Smooth muscle cell (in vitro differentiated cells): Measurements from ENCODE around the gene ABCC12. TPM values are rescaled to one million over a fixed set of nuclear protein-coding genes. Genes with fewer than 3 reads are reported as not detected.

Source experiments
- DNase-seq: peaks from one replicate; lab custom pipeline; 2025; ENCODE audit not compliant: unreplicated experiment; lab: John Stamatoyannopoulos, UW
- H2AFZ ChIP-seq: fragments of 200-600 bp; sonication (generic); 2 replicates; pipeline ENCODE4 v1.6.0; 2016; ENCODE audit warnings: antibody characterized with exemption, low read depth, mild to moderate bottlenecking
- H3F3A ChIP-seq: fragments of 200-600 bp; sonication (generic); 2 replicates; pipeline ENCODE4 v1.6.0; 2017; ENCODE audit warnings: antibody characterized with exemption, low read depth
- H3K27ac ChIP-seq: fragments of 200-600 bp; sonication (generic); 2 replicates; pipeline ENCODE4 v1.5.1; 2016; ENCODE audit warnings: low read depth, mild to moderate bottlenecking
- H3K27me3 ChIP-seq: fragments of 200-600 bp; sonication (generic); 2 replicates; pipeline ENCODE4 v1.6.1; 2016; ENCODE audit warnings: low read depth, mild to moderate bottlenecking
- H3K36me3 ChIP-seq: fragments of 200-600 bp; sonication (generic); 2 replicates; pipeline ENCODE4 v1.5.1; 2016; ENCODE audit warnings: low read depth
- H3K4me1 ChIP-seq: fragments of 200-600 bp; sonication (generic); 2 replicates; pipeline ENCODE4 v1.5.1; 2016; ENCODE audit warnings: low read depth
- H3K4me2 ChIP-seq: fragments of 200-600 bp; sonication (generic); 2 replicates; pipeline ENCODE4 v1.6.0; 2016; ENCODE audit warnings: mild to moderate bottlenecking
- H3K4me3 ChIP-seq: fragments of 200-600 bp; sonication (generic); 2 replicates; pipeline ENCODE4 v1.5.1; 2016; ENCODE audit warnings: mild to moderate bottlenecking
- H3K79me2 ChIP-seq: fragments of 200-600 bp; sonication (generic); 2 replicates; pipeline ENCODE4 v1.6.0; 2016; ENCODE audit warnings: low read depth, mild to moderate bottlenecking
- H3K9ac ChIP-seq: fragments of 200-600 bp; sonication (generic); 2 replicates; pipeline ENCODE4 v1.6.0; 2016; ENCODE audit warnings: low read depth
- H3K9me3 ChIP-seq: fragments of 200-600 bp; sonication (generic); replicated peaks from 2 replicates; pipeline ENCODE4 v1.5.1; 2016; ENCODE audit warnings: low read depth
- H4K20me1 ChIP-seq: fragments of 200-600 bp; sonication (generic); 2 replicates; pipeline ENCODE4 v1.6.0; 2016; ENCODE audit warnings: low read depth
- WGBS: methylation state at CpG from one replicate; pipeline ENCODE4 v1.1.7; 2016; ENCODE audit warnings: low lambda C conversion rate; 5-methylcytosine and 5-hydroxymethylcytosine counted together
- polyA plus RNA-seq: library from polyadenylated mRNA; unstranded; fragments of >200 nt; fragmentation: Nextera tagmentation; extraction: Ambion mirVana; gene quantifications from 2 replicates; pipeline ENCODE4 v1.2.1, GENCODE V29; 2016
- total RNA-seq: library from RNA; depleted of rRNA; stranded (reverse); fragments of >200 nt; gene quantifications from 2 replicates; pipeline ENCODE4 v1.2.3, GENCODE V29; 2014
- TF ChIP-seq, protein P1 (sequence below): fragments of 200-600 bp; sonication (generic); IDR thresholded peaks from 2 replicates; pipeline ENCODE4 v1.5.1; 2017; ENCODE audit warnings: borderline replicate concordance, mild to moderate bottlenecking, antibody characterized with exemption; ENCODE audit not compliant: insufficient read depth, poor library complexity, severe bottlenecking

The ABCC12 gene
- total and polyA plus RNA-seq, 2 experiments from 2014 or later: not detected

DNA sequence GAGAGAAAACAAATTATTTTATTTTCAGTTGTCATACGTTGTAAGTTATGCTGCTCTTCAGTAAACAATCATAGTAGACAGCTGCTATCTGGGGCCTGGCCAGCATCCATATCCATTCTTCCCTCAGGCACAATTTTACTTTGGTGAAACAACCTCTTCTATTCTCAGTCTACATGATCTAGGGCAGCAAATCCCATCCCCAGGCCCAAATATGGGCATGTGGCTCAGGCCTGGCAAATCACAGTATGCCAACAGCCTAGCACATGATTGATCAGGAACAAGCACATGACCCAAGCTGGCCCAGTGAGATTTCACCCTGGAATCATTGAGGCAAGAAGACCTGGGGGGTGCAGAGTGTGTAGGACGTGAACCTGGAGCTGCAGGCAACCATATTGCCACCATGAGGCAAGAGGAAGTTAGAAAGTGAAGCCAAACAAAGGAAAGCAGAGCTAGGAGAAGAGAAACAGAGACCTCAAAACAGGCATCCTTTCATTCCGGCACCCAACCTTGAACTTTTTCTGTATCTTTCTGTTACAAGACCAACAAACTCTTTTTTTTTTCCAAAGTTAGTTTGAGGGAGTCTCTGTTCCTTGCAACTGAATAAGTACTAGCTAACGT lies 10.3 kb upstream of the ABCC12 start:
- no peak overlapping the region for H3K4me3 ChIP-seq
- H3K9ac ChIP-seq: no peak overlapping the region
- H3K36me3 ChIP-seq: no peaks in the 10 kb centered on the region
- H3K4me1 ChIP-seq: no peaks in the 10 kb centered on the region
- no peak overlapping the region for H3K27ac ChIP-seq
- H2AFZ ChIP-seq: no peak overlapping the region
- H3K9me3 ChIP-seq: no peaks in the 10 kb centered on the region
- H4K20me1 ChIP-seq: no peaks in the 10 kb centered on the region
- H3K4me2 ChIP-seq: no peak overlapping the region
- TF ChIP-seq, protein P1, sequence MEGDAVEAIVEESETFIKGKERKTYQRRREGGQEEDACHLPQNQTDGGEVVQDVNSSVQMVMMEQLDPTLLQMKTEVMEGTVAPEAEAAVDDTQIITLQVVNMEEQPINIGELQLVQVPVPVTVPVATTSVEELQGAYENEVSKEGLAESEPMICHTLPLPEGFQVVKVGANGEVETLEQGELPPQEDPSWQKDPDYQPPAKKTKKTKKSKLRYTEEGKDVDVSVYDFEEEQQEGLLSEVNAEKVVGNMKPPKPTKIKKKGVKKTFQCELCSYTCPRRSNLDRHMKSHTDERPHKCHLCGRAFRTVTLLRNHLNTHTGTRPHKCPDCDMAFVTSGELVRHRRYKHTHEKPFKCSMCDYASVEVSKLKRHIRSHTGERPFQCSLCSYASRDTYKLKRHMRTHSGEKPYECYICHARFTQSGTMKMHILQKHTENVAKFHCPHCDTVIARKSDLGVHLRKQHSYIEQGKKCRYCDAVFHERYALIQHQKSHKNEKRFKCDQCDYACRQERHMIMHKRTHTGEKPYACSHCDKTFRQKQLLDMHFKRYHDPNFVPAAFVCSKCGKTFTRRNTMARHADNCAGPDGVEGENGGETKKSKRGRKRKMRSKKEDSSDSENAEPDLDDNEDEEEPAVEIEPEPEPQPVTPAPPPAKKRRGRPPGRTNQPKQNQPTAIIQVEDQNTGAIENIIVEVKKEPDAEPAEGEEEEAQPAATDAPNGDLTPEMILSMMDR: no peak
- DNase-seq: no peak
- H3K27me3 ChIP-seq: no peaks in the 10 kb centered on the region
- H3F3A ChIP-seq: no peaks in the 10 kb centered on the region
- WGBS: 94% methylated on average over 4 of the region's 4 CpGs
- H3K79me2 ChIP-seq: no peaks in the 10 kb centered on the region

DNA sequence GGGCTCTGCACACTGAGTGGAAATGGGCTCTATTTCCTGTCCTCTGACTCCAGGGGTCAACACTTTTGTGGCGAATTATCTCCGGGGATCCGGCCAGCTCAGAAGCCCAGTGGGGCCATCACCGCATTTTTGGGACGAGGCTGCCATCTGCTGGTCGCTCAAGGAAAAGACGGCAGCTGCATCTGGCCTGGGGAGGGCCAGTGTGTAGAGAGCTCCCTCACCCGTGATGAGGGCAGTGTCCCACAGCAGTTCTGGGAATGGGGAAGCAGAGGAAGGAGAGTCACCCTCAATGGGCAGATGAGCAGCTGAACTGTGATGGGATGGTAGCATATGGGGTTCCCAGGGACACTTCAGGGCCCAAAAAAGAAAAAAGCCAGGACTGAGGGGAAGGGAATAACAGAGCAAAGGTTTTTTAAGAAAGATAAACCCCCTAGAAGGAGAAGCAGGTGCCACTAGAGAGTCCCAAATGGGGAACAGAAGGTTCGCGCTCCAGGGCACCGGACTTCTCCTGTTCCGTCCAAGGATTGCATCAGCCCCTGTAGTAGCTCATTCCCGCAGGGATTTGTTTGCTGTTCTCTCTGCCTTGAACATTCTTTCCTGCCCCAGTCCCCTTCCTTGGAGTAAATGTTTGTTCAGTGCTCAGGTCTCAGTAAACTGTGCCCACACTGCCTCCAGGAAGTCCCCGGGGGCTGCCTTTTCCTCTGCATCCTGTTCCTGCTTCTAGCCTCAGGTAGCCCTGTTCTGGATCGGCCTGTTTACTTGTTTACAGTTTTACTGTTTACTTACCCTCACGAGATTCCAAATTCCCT lies 9.3 kb upstream of the ABCC12 start:
- Histone ChIP-seq H2AFZ (peak overlapping the region; percentile 57), H3K4me3 (peak overlapping the region; percentile 13), H3F3A (no peaks in the 10 kb centered on the region), H3K9me3 (no peaks in the 10 kb centered on the region), H3K36me3 (no peaks in the 10 kb centered on the region), H3K9ac (no peak overlapping the region), H3K4me2 (peak overlapping the region; percentile 80), H4K20me1 (no peaks in the 10 kb centered on the region), H3K79me2 (no peaks in the 10 kb centered on the region), H3K27me3 (no peaks in the 10 kb centered on the region), H3K27ac (no peak overlapping the region), H3K4me1 (no peaks in the 10 kb centered on the region)
- DNase-seq: peak; percentile 38
- WGBS: 37% methylated on average over 16 of the region's 16 CpGs
- TF ChIP-seq, protein P1: peak; percentile 91

DNA sequence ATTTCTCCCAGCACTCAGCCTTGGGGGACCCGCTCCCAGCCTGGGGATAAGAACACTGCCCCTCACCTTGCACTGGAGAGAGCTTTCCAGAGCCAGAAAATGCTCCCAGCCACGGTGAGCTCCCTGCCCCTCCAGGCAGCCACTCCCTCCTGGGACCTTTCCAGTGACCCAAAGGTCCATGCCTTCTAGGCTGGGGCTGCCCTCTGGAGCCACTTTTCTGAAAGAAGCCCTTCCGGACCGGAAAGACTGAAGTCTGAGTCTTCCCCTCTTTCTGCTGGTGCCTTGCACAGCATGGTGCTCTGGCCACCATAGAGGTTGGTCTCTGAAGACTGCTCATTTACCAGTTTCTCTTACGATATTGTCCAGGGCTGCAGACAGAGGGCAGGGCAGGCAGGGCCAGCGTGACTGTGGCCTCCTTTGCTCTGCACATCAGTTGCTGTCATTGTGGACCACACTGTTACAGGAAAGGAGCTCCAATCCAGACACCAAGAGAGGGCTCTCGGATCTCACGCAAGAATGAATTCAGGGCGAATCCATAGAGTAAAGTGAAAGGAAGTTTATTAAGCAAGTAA lies 7.1 kb upstream of the ABCC12 start:
- Histone ChIP-seq H3K9ac (no peak overlapping the region), H3K9me3 (no peaks in the 10 kb centered on the region), H3K36me3 (no peaks in the 10 kb centered on the region), H3K27me3 (no peaks in the 10 kb centered on the region), H2AFZ (no peak overlapping the region), H4K20me1 (no peaks in the 10 kb centered on the region), H3K27ac (no peak overlapping the region), H3F3A (no peaks in the 10 kb centered on the region), H3K79me2 (no peaks in the 10 kb centered on the region), H3K4me2 (no peak overlapping the region), H3K4me1 (no peaks in the 10 kb centered on the region), H3K4me3 (no peak overlapping the region)
- no peak for DNase-seq
- 90% methylated on average over 9 of the region's 9 CpGs for WGBS
- TF ChIP-seq, protein P1: no peak
